ENCODE results near the gene SLC19A2. TPM values are rescaled to one million over a fixed set of nuclear protein-coding genes. Genes with fewer than 3 reads are reported as not detected.

The SLC19A2 gene
- total and polyA plus RNA-seq, 2 of the 13 experiments (the other 11 are each of a cell fraction or from before 2014, with no cell fraction given): 30.4 to 56.0 TPM

DNA sequence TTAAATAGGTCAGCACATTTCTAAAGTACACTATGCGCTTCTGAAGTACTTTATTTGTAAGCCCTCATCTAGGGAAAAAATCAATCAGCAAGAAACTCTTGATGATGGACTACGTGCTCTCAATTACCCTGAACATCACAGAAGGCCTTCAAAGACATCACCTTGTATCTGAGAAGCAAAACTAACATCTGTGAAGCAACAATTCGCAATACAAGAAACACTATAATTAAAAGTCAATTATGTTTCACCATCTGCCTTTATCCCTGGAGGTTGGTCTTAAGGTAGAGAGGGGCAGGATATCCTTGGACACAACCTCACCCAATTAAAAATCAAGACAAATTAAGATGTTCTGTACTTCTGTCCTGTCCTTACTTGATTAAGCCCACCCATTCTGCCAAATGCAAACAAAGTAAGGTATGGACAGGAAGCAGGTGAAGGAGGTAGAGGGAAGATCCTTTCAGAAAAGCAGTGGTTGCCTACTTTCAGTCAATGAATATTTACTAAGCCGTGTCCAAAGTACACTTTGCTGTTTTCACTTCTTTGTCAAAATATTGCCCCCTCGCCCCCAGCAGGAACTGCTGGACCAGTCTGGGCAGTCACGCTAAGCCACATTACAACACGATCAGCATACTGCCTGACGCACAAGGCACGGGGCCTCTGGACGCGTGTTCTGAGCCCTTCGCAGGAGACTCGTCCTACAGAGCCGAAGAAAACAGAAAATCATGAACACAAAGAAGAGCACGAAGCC lies 887 bp downstream of the SLC19A2 start (continued):
- TF ChIP-seq, protein P1, sequence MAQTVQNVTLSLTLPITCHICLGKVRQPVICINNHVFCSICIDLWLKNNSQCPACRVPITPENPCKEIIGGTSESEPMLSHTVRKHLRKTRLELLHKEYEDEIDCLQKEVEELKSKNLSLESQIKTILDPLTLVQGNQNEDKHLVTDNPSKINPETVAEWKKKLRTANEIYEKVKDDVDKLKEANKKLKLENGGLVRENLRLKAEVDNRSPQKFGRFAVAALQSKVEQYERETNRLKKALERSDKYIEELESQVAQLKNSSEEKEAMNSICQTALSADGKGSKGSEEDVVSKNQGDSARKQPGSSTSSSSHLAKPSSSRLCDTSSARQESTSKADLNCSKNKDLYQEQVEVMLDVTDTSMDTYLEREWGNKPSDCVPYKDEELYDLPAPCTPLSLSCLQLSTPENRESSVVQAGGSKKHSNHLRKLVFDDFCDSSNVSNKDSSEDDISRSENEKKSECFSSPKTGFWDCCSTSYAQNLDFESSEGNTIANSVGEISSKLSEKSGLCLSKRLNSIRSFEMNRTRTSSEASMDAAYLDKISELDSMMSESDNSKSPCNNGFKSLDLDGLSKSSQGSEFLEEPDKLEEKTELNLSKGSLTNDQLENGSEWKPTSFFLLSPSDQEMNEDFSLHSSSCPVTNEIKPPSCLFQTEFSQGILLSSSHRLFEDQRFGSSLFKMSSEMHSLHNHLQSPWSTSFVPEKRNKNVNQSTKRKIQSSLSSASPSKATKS (CRISPR knock-in tag; IDR thresholded peaks at IDR 0.05): no peak
- TF ChIP-seq ZFP41 (CRISPR knock-in tag; IDR thresholded peaks at IDR 0.05; ENCODE audit: borderline replicate concordance) (no peak), ZNF569 (CRISPR knock-in tag; IDR thresholded peaks at IDR 0.05; ENCODE audit: borderline replicate concordance) (no peak; the same call in 1 of the 2 replicates), ZMYM2 (CRISPR knock-in tag; IDR thresholded peaks at IDR 0.05) (no peak), ZNF337 (CRISPR knock-in tag; IDR thresholded peaks at IDR 0.05; ENCODE audit: borderline replicate concordance, low read depth) (no peak), ZSCAN21 (CRISPR knock-in tag; IDR thresholded peaks at IDR 0.05; ENCODE audit: borderline replicate concordance) (no peak), BRCA1 (CRISPR knock-in tag; IDR thresholded peaks at IDR 0.05) (no peak), ZBTB1 (CRISPR knock-in tag; IDR thresholded peaks at IDR 0.05; ENCODE audit: borderline replicate concordance) (no peak), RBM39 (IDR thresholded peaks at IDR 0.05; ENCODE audit: low read depth, low read length, poor library complexity, severe bottlenecking) (no peak), CAMTA2 (CRISPR knock-in tag; IDR thresholded peaks at IDR 0.05; ENCODE audit: borderline replicate concordance) (no peak), ZNF737 (CRISPR knock-in tag; IDR thresholded peaks at IDR 0.05; ENCODE audit: borderline replicate concordance) (no peak), IKZF4 (CRISPR knock-in tag; IDR thresholded peaks at IDR 0.05; ENCODE audit: borderline replicate concordance, low read depth, not compliant biosample characterization) (no peak), MED1 (CRISPR knock-in tag; IDR thresholded peaks at IDR 0.05) (peak; percentile 70), HDAC2 (CRISPR knock-in tag; IDR thresholded peaks at IDR 0.05) (peak; percentile 68; the same call in 1 of the 2 replicates), ZBTB21 (CRISPR knock-in tag; IDR thresholded peaks at IDR 0.05) (no peak; the same call in 1 of the 2 replicates), ARNT2 (CRISPR knock-in tag; IDR thresholded peaks at IDR 0.05; ENCODE audit: low read depth) (no peak), FOXK2 (IDR thresholded peaks at IDR 0.05) (peak; percentile 33; the same call in 1 of the 2 replicates), THAP9 (CRISPR knock-in tag; IDR thresholded peaks at IDR 0.05; ENCODE audit: borderline replicate concordance) (no peak), E2F5 (CRISPR knock-in tag; conservative IDR thresholded peaks at IDR 0.05) (no peak), ZNF775 (CRISPR knock-in tag; IDR thresholded peaks at IDR 0.05; ENCODE audit: borderline replicate concordance) (0 out of 2 replicates have a peak, but pooled peaks have one; percentile 58), ZIK1 (CRISPR knock-in tag; IDR thresholded peaks at IDR 0.05; ENCODE audit: borderline replicate concordance, low read depth) (no peak)
- TF ChIP-seq, protein P2, sequence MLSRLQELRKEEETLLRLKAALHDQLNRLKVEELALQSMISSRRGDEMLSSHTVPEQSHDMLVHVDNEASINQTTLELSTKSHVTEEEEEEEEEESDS (CRISPR knock-in tag; IDR thresholded peaks at IDR 0.05; ENCODE audit: borderline replicate concordance): no peak

All from HepG2 (cell line).